SH-SY5Y (cell line): ENCODE measurements around the gene OPCML.

Experiments
- GATA2 ChIP-seq: IDR thresholded peaks from 2 replicates; pipeline ENCODE4 v1.6.1; 2011; ENCODE audit warnings: mild to moderate bottlenecking, low read depth, low read length
- GATA3 ChIP-seq: IDR thresholded peaks from 2 replicates; pipeline ENCODE4 v1.6.1; 2011; ENCODE audit warnings: low read depth, mild to moderate bottlenecking, low read length, moderate library complexity

DNA sequence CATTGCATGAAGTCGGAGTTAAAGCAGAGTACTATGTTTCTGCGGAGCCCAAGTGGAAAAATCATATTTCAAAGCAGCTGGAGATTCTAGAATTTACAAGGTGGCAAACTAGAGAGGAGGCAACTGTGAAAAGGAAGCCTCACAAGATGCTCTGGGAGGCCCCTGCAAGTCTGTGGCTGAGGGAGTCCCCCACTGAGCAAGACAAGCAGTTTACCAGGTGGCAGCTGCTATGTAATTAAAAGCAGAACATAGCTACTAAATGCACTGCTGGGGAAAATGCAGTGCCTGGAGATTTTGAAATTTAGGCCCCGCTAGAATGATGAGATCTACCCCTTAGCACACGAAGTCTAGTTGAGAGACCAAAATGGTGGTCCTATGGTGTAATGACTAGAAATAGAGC is 728.0 kb downstream of the OPCML start:
- no peak for TF ChIP-seq GATA3
- TF ChIP-seq GATA2: no peak
